Kidney epithelial cell (primary cell): ENCODE measurements around the gene RNMT. TPM values are rescaled to one million over a fixed set of nuclear protein-coding genes. Genes with fewer than 3 reads are reported as not detected.
A peak's percentile ranks its signal among the peaks of the same experiment; 100 is the strongest.

ENCODE experiments used
- DNase-seq: peaks from one replicate; pipeline ENCODE4 v3.0.0-alpha.2; 2010; ENCODE audit warnings: low read depth
- H3K27me3 ChIP-seq: 2 replicates; pipeline ENCODE4 v1.6.0; 2011; ENCODE audit warnings: low read length; ENCODE audit not compliant: control insufficient read depth, insufficient read depth
- H3K36me3 ChIP-seq: 2 replicates; pipeline ENCODE4 v1.5.1; 2011; ENCODE audit warnings: low read length; ENCODE audit not compliant: control insufficient read depth, insufficient read depth
- H3K4me3 ChIP-seq: 2 replicates; pipeline ENCODE4 v1.5.1; 2011; ENCODE audit warnings: low read depth, mild to moderate bottlenecking, control low read depth, low read length
- CTCF ChIP-seq: IDR thresholded peaks from 2 replicates; pipeline ENCODE4 v1.5.1; 2011; ENCODE audit warnings: mild to moderate bottlenecking, moderate library complexity, low read length, control low read depth, inconsistent platforms; ENCODE audit not compliant: insufficient read depth, poor library complexity, severe bottlenecking
- total RNA-seq: library from RNA; depleted of rRNA; stranded (reverse); fragments of >200 nt; gene quantifications from 2 replicates; pipeline ENCODE4 v1.2.3, GENCODE V29; 2015

The RNMT gene
- total RNA-seq, 1 donor from 2014 or later = 46.3 TPM

- no peak for TF ChIP-seq CTCF
- no peaks in the 10 kb centered on the region for H3K36me3 ChIP-seq
- no peaks in the 10 kb centered on the region for H3K27me3 ChIP-seq
- no peak overlapping the region for H3K4me3 ChIP-seq
- DNase-seq = no peak
These were observed 67.3 kb downstream of the RNMT start for GRCh38 chr18:13793819-13794218.

GRCh38 chr18:13796515-13796914, 70.0 kb downstream of the RNMT start:
- Histone ChIP-seq H3K4me3 (no peak overlapping the region), H3K27me3 (no peaks in the 10 kb centered on the region), H3K36me3 (no peaks in the 10 kb centered on the region)
- TF ChIP-seq CTCF = no peak
- DNase-seq = no peak

- Histone ChIP-seq H3K27me3 (no peaks in the 10 kb centered on the region), H3K36me3 (no peaks in the 10 kb centered on the region), H3K4me3 (no peak overlapping the region)
- no peak for TF ChIP-seq CTCF
- peak; percentile 53 for DNase-seq
These were observed 70.7 kb downstream of the RNMT start for GRCh38 chr18:13797157-13797611.

DNA sequence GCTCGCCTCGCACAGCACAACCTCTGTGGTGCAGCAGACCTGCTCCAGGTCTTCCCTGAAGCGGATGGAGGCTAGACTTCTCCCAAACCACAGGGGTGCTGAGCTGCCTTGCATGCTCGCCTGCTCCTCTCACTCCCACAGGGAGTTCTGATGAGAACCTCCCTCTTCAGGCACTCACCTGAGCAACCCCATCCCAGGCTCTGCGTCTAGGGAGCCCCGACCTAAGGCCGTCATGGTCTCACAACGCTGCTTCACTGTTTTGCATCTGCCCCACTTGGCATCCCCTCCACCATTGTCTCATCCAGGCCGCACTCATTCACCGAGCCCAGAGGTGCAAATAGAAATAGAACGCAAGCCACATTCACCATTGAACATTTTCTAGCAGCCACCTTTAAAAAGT, 72.9 kb downstream of the RNMT start:
- Histone ChIP-seq H3K4me3 (no peak overlapping the region), H3K27me3 (no peaks in the 10 kb centered on the region), H3K36me3 (no peaks in the 10 kb centered on the region)
- TF ChIP-seq CTCF = no peak
- DNase-seq = no peak

GRCh38 chr18:13800505-13801259, 74.2 kb downstream of the RNMT start:
- peak; percentile 75 for TF ChIP-seq CTCF
- no peak for DNase-seq
- Histone ChIP-seq H3K4me3 (peak overlapping the region; percentile 30), H3K36me3 (no peaks in the 10 kb centered on the region), H3K27me3 (no peaks in the 10 kb centered on the region)

DNA sequence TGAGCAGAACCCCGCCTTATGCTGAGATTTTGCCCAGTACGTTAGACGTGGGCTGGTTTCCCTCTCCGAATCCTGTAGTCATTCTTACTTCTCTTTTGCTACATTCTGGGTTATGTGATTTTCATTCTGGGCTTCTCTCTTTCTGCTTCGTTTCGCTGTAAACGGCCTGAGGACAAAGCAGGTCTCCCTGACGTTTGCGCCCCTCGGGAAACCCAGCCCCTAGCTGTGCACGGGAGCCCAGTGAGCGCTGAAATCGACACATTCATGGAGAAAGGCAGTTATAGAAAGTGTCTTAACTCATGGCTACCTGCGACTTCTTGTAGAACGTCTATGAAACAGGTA, 74.8 kb downstream of the RNMT start:
- Histone ChIP-seq H3K27me3 (no peaks in the 10 kb centered on the region), H3K4me3 (peak overlapping the region; percentile 30), H3K36me3 (no peaks in the 10 kb centered on the region)
- DNase-seq = no peak
- no peak for TF ChIP-seq CTCF
